Endothelial cell of hepatic sinusoid (primary cell): ENCODE results near the gene USP6.
"Not testable (repeated sequence)": the region's sequence is repeated elsewhere in the genome, so short reads cannot be mapped to it uniquely, and the experiment has no call there.

Experiments used
- in situ Hi-C: cut with HindIII; loops from 2 replicates; pipeline ENCODE4 v1.10.0; 2017; ENCODE audit warnings: low sequenced_read_pairs

The USP6 gene

GRCh38 chr17:5135131-5135712, 19.4 kb downstream of the USP6 start:
- in situ Hi-C loops, result not testable (repeated sequence)

- in situ Hi-C loops, result no loop called here
These were observed 20.1 kb downstream of the USP6 start for GRCh38 chr17:5135726-5136579.

GRCh38 chr17:5136580-5137412, 21.0 kb downstream of the USP6 start:
- in situ Hi-C loops, result not testable (repeated sequence)

GRCh38 chr17:5137511-5138197, 21.8 kb downstream of the USP6 start:
- in situ Hi-C loops, result not testable (repeated sequence)

GRCh38 chr17:5138198-5138544, 22.3 kb downstream of the USP6 start:
- in situ Hi-C loops, result not testable (repeated sequence)

- in situ Hi-C loops, result no loop called here
These were observed 23.0 kb downstream of the USP6 start for GRCh38 chr17:5138616-5139457.

- in situ Hi-C loops, result no loop called here
These were observed 23.6 kb downstream of the USP6 start for GRCh38 chr17:5139458-5139732.

GRCh38 chr17:5142877-5143276, 27.0 kb downstream of the USP6 start:
- in situ Hi-C loops, result not testable (repeated sequence)

GRCh38 chr17:5146122-5146521, 30.3 kb downstream of the USP6 start:
- in situ Hi-C loops, result not testable (repeated sequence)

- in situ Hi-C loops, result not testable (repeated sequence)
These were observed 44.9 kb downstream of the USP6 start for GRCh38 chr17:5160702-5161101.

GRCh38 chr17:5161793-5162192, 46.0 kb downstream of the USP6 start:
- in situ Hi-C loops, result not testable (repeated sequence)

GRCh38 chr17:5164436-5164835, 48.6 kb downstream of the USP6 start:
- in situ Hi-C loops, result no loop called here

GRCh38 chr17:5165791-5166564, 50.1 kb downstream of the USP6 start:
- in situ Hi-C loops, result not testable (repeated sequence)

GRCh38 chr17:5175027-5175426, 59.2 kb downstream of the USP6 start:
- in situ Hi-C loops, result not testable (repeated sequence)

- in situ Hi-C loops, result no loop called here
These were observed 63.2 kb downstream of the USP6 start for GRCh38 chr17:5179003-5179402.

GRCh38 chr17:5181509-5182305, 65.9 kb downstream of the USP6 start:
- in situ Hi-C loops, result no loop called here

GRCh38 chr17:5182597-5183409, 67.0 kb downstream of the USP6 start:
- in situ Hi-C loops, result no loop called here

GRCh38 chr17:5183410-5183793, 67.6 kb downstream of the USP6 start:
- in situ Hi-C loops, result no loop called here
